Activated CD8-positive, alpha-beta T cell treated with anti-CD3 and anti-CD28 coated beads for 36 hours (primary cell): ENCODE data around the gene TRMT2B. TPM values are rescaled to one million over a fixed set of nuclear protein-coding genes. Genes with fewer than 3 reads are reported as not detected.
A peak's percentile ranks its signal among the peaks of the same experiment; 100 is the strongest.

ENCODE experiments used
- ATAC-seq: fragments of 200-7000 bp; cut with Tn5 transposase; one replicate; pipeline ENCODE4 v1.10.0; 2021; ENCODE audit warnings: mild to moderate bottlenecking, moderate library complexity
- CTCF ChIA-PET: fragments of 350-600 bp; sonication (Branson Sonifier 250); formaldehyde crosslinking; loops from one replicate; lab custom pipeline; 2021; ENCODE audit warnings: antibody characterized with exemption; lab: Charles Lee
- POLR2A ChIA-PET: fragments of 350-600 bp; sonication (Branson Sonifier 250); formaldehyde crosslinking; loops from one replicate; lab custom pipeline; 2021; ENCODE audit warnings: antibody characterized with exemption; lab: Charles Lee
- DNase-seq: peaks from one replicate; pipeline ENCODE4 v3.0.0-alpha.2; 2020
- H3K27ac Mint-ChIP-seq: one replicate; pipeline ENCODE4 v1.8.0; 2021; ENCODE audit warnings: mild to moderate bottlenecking, mixed read lengths
- H3K27me3 Mint-ChIP-seq: one replicate; pipeline ENCODE4 v1.8.0; 2021; ENCODE audit warnings: mixed read lengths
- H3K36me3 Mint-ChIP-seq: one replicate; pipeline ENCODE4 v1.8.0; 2021; ENCODE audit warnings: low read depth, mixed read lengths
- H3K4me1 Mint-ChIP-seq: one replicate; pipeline ENCODE4 v1.8.0; 2021; ENCODE audit warnings: low read depth, mixed read lengths
- H3K4me3 Mint-ChIP-seq: one replicate; pipeline ENCODE4 v1.8.0; 2021; ENCODE audit warnings: mild to moderate bottlenecking, moderate library complexity, mixed read lengths
- H3K9me3 Mint-ChIP-seq: one replicate; pipeline ENCODE4 v1.8.0; 2021; ENCODE audit warnings: mixed read lengths
- intact Hi-C: fragments of 100-400 bp; cut with micrococcal nuclease; formaldehyde crosslinking; loops from one replicate; pipeline ENCODE4 v1.10.0; 2022
- total RNA-seq, 2 experiments: library from RNA; stranded (reverse); gene quantifications; one replicate each; pipeline ENCODE4 v1.2.3, GENCODE V29; 2021
- TF ChIP-seq, protein P1 (sequence below): fragments of 200-600 bp; IDR thresholded peaks from one replicate; pipeline ENCODE4 v1.8.0; 2022; ENCODE audit warnings: antibody characterized with exemption, mild to moderate bottlenecking

Gene TRMT2B, protein sequence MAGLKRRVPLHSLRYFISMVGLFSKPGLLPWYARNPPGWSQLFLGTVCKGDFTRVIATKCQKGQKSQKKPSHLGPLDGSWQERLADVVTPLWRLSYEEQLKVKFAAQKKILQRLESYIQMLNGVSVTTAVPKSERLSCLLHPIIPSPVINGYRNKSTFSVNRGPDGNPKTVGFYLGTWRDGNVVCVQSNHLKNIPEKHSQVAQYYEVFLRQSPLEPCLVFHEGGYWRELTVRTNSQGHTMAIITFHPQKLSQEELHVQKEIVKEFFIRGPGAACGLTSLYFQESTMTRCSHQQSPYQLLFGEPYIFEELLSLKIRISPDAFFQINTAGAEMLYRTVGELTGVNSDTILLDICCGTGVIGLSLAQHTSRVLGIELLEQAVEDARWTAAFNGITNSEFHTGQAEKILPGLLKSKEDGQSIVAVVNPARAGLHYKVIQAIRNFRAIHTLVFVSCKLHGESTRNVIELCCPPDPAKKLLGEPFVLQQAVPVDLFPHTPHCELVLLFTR
- total RNA-seq, result 10 to 100 TPM; 21.7 to 23.7 TPM

DNA sequence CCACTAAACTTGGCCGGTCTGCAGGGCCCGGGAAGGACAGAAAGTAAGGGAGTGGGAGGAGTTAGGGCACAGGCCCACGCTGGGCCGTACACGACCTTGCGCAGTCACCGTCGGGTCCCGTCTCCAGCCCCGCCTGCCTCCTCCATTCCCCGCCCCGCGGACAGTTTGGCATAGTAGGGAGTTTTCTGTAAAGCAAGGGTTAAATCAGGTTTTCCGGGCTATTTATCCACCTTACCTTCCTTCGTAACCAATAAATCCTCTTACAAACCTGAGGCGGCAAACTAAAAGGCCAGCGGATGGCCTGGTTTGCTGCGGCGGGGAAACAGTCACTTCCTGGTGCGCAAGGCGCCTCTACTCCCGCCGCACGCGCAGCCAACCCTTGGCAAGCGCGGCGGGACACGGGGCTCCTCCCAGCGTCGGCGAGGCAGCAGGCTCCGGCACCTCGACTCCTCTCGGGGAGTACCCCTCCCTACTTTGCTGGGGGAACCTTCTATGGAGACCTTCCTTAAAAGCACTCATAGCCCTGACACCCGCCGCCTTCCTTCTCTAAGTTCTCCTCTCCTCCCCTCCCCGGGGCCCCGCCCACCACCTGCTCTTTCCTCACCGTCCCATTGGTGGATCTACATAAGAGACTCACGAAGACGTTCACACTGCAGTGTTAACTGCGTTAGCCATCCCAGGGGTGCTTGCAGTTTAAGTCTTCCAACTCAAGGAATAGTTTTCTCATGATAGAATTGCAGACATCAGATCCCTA is at the start of gene TRMT2B:
Gene TRMT2B (minus strand): TSS at position 563 of the 754 bp plus-strand sequence. CDS start 9,822 bp downstream, outside the sequence.
- TF ChIP-seq, protein P1, sequence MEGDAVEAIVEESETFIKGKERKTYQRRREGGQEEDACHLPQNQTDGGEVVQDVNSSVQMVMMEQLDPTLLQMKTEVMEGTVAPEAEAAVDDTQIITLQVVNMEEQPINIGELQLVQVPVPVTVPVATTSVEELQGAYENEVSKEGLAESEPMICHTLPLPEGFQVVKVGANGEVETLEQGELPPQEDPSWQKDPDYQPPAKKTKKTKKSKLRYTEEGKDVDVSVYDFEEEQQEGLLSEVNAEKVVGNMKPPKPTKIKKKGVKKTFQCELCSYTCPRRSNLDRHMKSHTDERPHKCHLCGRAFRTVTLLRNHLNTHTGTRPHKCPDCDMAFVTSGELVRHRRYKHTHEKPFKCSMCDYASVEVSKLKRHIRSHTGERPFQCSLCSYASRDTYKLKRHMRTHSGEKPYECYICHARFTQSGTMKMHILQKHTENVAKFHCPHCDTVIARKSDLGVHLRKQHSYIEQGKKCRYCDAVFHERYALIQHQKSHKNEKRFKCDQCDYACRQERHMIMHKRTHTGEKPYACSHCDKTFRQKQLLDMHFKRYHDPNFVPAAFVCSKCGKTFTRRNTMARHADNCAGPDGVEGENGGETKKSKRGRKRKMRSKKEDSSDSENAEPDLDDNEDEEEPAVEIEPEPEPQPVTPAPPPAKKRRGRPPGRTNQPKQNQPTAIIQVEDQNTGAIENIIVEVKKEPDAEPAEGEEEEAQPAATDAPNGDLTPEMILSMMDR, result no peak
- Mint-ChIP-seq H3K36me3 (peaks cover 17% of the 10 kb centered on the region), H3K27me3 (no peaks in the 10 kb centered on the region), H3K27ac (peak within 1 kb of the TSS; percentile 97), H3K9me3 (no peaks in the 10 kb centered on the region), H3K4me3 (peak within 1 kb of the TSS; percentile 87), H3K4me1 (peaks cover 27% of the 10 kb centered on the region)
- POLR2A ChIA-PET, result no interaction called here
- CTCF ChIA-PET, result no interaction called here
- DNase-seq, result peak; percentile 88
- intact Hi-C loops, result no loop called here
- peak; percentile 90 for ATAC-seq

DNA sequence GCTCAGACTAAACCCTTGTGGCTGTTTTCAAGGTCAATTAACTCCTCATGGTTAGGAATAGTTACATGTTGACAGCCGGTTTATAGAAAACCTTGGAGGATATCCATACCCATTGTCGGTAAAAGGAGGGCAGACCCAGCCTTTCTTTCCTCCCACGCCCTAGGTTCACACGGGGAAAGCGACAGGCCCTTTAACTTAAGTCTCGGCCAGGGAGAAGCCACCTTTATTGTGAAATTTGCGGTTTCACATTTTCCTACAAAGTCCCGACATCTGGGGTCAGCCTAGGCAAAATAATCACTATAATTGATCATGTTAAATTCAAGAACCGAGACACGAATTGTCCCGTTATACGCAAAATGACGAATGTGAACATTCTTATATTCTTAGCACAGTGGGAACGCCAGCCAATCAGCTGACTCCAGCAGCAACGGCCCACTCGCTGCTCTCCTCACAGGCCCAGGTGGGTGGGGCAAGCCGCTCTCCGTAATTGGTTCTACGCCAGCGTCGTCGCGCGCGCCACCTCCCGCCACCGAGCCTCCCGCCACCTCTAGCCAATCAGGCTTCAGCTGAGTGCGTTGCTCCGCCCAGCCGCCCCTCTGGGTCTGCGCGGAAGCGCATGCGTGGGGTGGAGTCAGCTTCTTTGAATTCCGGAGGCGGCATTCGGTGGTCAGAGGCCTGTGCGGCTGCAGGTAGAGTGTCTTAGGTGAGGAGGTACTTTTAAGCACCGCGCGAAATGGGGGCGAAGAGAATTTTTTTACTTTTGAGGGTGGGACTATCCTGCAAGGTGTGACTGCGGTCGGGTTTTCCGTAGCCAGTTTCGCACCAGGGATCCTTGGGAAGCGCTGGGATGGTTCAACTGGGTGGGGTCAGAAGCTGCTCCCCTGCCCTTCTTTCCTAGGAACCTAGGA is 45.9 kb upstream of the TRMT2B start, which contains the start of gene CENPI:
Gene CENPI (plus strand): TSS at position 659 of the 908 bp plus-strand sequence. CDS start 2,867 bp downstream, outside the sequence.
- TF ChIP-seq, protein P1, result no peak
- Mint-ChIP-seq H3K4me1 (peaks cover 19% of the 10 kb centered on the region), H3K4me3 (peak within 1 kb of the TSS; percentile 89), H3K27me3 (no peaks in the 10 kb centered on the region), H3K9me3 (no peaks in the 10 kb centered on the region), H3K36me3 (peaks cover 13% of the 10 kb centered on the region), H3K27ac (peak within 1 kb of the TSS; percentile 85)
- ATAC-seq (peak; percentile 100), DNase-seq (peak; percentile 94)
- intact Hi-C loops, result no loop called here
- POLR2A ChIA-PET, result interaction anchor here (0.6 to 1.4 kb wide), 6 partner anchors 14 to 1456 kb away, joined by 3 to 5 read pairs (median 4); partner anchors contain the start of gene RPL36A
- CTCF ChIA-PET, result interaction anchor here (0.8 kb wide), 1 partner anchor 57 kb away, joined by 3 read pairs; no protein-coding TSS in a partner anchor

DNA sequence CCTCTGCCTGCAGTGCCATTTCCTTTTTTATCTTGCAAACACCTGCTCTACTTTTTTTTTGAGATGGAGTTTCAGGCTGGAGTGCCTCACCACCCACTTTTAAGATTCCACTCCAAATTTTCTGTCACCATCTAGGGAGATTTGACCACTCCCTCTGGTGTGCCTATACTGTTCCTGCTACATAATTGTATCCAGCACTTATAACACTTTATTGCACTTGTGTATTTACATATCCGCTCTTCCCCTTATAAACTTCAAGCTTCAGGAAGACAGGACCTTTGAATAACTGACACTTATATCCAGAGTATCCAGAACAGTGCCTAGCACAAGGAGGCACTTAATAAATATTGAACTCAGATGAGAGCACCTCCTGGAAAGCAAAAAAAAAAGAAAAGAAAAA is 39.9 kb upstream of the TRMT2B start:
- Mint-ChIP-seq H3K36me3 (no peaks in the 10 kb centered on the region), H3K4me1 (peaks cover 2% of the 10 kb centered on the region), H3K4me3 (no peak overlapping the region), H3K27me3 (no peaks in the 10 kb centered on the region), H3K9me3 (no peaks in the 10 kb centered on the region), H3K27ac (no peak overlapping the region)
- CTCF ChIA-PET, result no interaction called here
- no peak for ATAC-seq
- DNase-seq, result no peak
- intact Hi-C loops, result no loop called here
- TF ChIP-seq, protein P1, result no peak
- POLR2A ChIA-PET, result no interaction called here

DNA sequence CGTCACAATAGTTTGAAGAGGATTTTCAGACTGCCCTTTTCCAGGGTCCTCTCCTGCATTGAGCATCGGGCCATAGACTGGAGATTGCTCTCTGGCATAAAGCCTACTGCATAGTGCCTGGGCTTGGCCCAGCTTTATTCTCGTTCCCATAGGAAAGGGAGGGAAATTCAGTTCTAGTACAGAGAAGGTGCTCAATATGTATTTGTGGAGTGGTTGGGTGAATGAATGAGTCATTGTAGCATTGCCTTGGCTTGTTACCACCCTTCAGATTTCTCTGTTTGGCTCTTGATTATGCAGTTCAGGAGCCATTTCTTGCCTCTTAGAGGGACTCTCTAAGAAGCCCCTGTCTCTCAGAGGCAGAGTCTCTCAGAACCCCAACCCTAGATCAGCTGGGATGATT is 29.3 kb upstream of the TRMT2B start:
- CTCF ChIA-PET, result no interaction called here

More for the DNA sequence above, 29.3 kb upstream of the TRMT2B start:
- H3K4me3 Mint-ChIP-seq, result no peak overlapping the region
- ATAC-seq, result no peak
- TF ChIP-seq, protein P1, result no peak
- no peak for DNase-seq
- H3K27ac Mint-ChIP-seq, result no peak overlapping the region
- H3K27me3 Mint-ChIP-seq, result peaks cover 12% of the 10 kb centered on the region
- H3K36me3 Mint-ChIP-seq, result no peaks in the 10 kb centered on the region
- intact Hi-C loops, result no loop called here
- peaks cover 4% of the 10 kb centered on the region for H3K4me1 Mint-ChIP-seq
- H3K9me3 Mint-ChIP-seq, result no peaks in the 10 kb centered on the region
- POLR2A ChIA-PET, result no interaction called here
